ENCODE data around the gene INO80B.
"Not testable (repeated sequence)": the region's sequence is repeated elsewhere in the genome, so short reads cannot be mapped to it uniquely, and the experiment has no call there.

INO80B gene

GRCh38 chr2:74415762-74416395, 39.0 kb upstream of the INO80B start:
- TF ChIP-seq CTCF (IDR thresholded peaks at IDR 0.05; ENCODE audit: low read depth, low read length) = no peak

GRCh38 chr2:74416778-74417177, 38.1 kb upstream of the INO80B start:
- TF ChIP-seq CTCF (IDR thresholded peaks at IDR 0.05; ENCODE audit: low read depth, low read length) = no peak
- no peak for DNase-seq (ENCODE audit: extremely low read depth, low read depth)

More at GRCh38 chr2:74415762-74416395, 39.0 kb upstream of the INO80B start:
- DNase-seq (ENCODE audit: extremely low read depth, low read depth) = no peak

GRCh38 chr2:74417197-74417596, 37.7 kb upstream of the INO80B start:
- TF ChIP-seq CTCF (IDR thresholded peaks at IDR 0.05; ENCODE audit: low read depth, low read length) = no peak
- no peak for DNase-seq (ENCODE audit: extremely low read depth, low read depth)

- no peak for DNase-seq (ENCODE audit: extremely low read depth, low read depth)
- TF ChIP-seq CTCF (IDR thresholded peaks at IDR 0.05; ENCODE audit: low read depth, low read length) = no peak
Observed at GRCh38 chr2:74417763-74418162, 37.1 kb upstream of the INO80B start.

- no peak for TF ChIP-seq CTCF (IDR thresholded peaks at IDR 0.05; ENCODE audit: low read depth, low read length)
- no peak for DNase-seq (ENCODE audit: extremely low read depth, low read depth)
Observed at GRCh38 chr2:74418312-74418711, 36.6 kb upstream of the INO80B start.

GRCh38 chr2:74419345-74419744, 35.5 kb upstream of the INO80B start:
- no peak for DNase-seq (ENCODE audit: extremely low read depth, low read depth)
- TF ChIP-seq CTCF (IDR thresholded peaks at IDR 0.05; ENCODE audit: low read depth, low read length) = no peak

- no peak for TF ChIP-seq CTCF (IDR thresholded peaks at IDR 0.05; ENCODE audit: low read depth, low read length)
- DNase-seq (ENCODE audit: extremely low read depth, low read depth) = no peak
Observed at GRCh38 chr2:74420006-74420405, 34.9 kb upstream of the INO80B start.

GRCh38 chr2:74420443-74421103, 34.3 kb upstream of the INO80B start:
- not testable (repeated sequence) for DNase-seq (ENCODE audit: extremely low read depth, low read depth)
